ENCODE results near the gene ZC3H18.

The ZC3H18 gene

DNA sequence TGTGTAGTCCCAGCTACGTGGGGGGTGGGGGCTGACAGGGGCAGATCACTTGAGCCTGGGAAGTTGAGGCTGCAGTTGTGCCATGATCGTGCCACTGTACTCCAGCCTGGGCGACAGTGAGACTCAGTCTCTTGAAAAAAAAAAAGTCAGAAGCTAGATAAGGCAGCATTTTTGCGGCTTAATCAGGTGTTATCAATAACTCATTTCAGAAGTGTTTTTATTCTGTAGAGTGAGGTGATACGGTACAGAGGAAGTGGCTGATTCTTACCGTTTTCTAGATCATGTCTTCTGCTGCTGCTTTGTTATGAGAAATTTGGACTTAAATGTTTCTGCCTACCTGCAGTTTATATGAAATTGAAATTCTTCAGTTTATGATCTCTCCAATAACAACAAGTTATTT lies 18.6 kb downstream of the ZC3H18 start:
- H3K4me3 ChIP-seq (ENCODE audit: low read length), result no peak overlapping the region
- peaks cover 3% of the 10 kb centered on the region; the same call in 1 of the 2 replicates for H4K20me1 ChIP-seq (ENCODE audit: control insufficient read depth, insufficient read depth, low read depth, low read length)
- TF ChIP-seq EZH2phosphoT487 (IDR thresholded peaks at IDR 0.05; ENCODE audit: borderline replicate concordance, low read length), result no peak
- TF ChIP-seq CTCF (IDR thresholded peaks at IDR 0.05; ENCODE audit: low read depth, low read length, poor library complexity, severe bottlenecking), result no peak
- H3K9me2 ChIP-seq (replicated peaks; ENCODE audit: control insufficient read depth, low read length), result no peaks in the 10 kb centered on the region
- H3K27me3 ChIP-seq (ENCODE audit: control insufficient read depth, low read length), result no peaks in the 10 kb centered on the region
- peaks cover 81% of the 10 kb centered on the region for H3K36me3 ChIP-seq (ENCODE audit: control insufficient read depth, low read length)
- no peaks in the 10 kb centered on the region for H3K4me1 ChIP-seq (ENCODE audit: control insufficient read depth, low read length)
- no peak overlapping the region for H3K4me2 ChIP-seq (ENCODE audit: low read length)
- no peak overlapping the region for H3K27ac ChIP-seq (ENCODE audit: low read depth, low read length)
- peaks cover 74% of the 10 kb centered on the region for H3K79me2 ChIP-seq (ENCODE audit: control insufficient read depth, low read length)
- no peaks in the 10 kb centered on the region for H3K9me3 ChIP-seq (ENCODE audit: control insufficient read depth, insufficient read depth, low read length)
- H3F3A ChIP-seq (ENCODE audit: control insufficient read depth, insufficient read depth), result no peaks in the 10 kb centered on the region

DNA sequence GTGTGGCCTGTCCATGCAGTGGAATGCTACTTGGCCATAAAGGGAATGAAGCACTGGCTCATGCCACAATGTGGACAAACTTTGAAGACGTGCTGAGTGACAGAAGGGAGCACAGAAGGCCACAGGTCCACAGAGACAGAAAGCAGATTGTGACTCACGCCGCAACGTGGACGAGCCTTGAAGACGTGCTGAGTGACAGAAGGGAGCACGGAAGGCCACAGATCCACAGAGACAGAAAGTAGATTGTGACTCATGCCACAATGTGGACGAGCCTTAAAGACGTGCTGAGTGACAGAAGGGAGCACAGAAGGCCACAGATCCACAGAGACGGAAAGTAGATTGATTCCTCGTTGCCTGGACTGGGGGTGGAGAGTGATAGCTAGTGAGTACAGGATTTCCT lies 19.2 kb downstream of the ZC3H18 start:
- Histone ChIP-seq H3K4me2 (ENCODE audit: low read length) (no peak overlapping the region), H3K4me3 (ENCODE audit: low read length) (no peak overlapping the region), H3K4me1 (ENCODE audit: control insufficient read depth, low read length) (no peaks in the 10 kb centered on the region), H3K27me3 (ENCODE audit: control insufficient read depth, low read length) (no peaks in the 10 kb centered on the region), H4K20me1 (ENCODE audit: control insufficient read depth, insufficient read depth, low read depth, low read length) (peaks cover 3% of the 10 kb centered on the region; the same call in 1 of the 2 replicates), H3F3A (ENCODE audit: control insufficient read depth, insufficient read depth) (no peaks in the 10 kb centered on the region), H3K79me2 (ENCODE audit: control insufficient read depth, low read length) (peaks cover 73% of the 10 kb centered on the region), H3K36me3 (ENCODE audit: control insufficient read depth, low read length) (peaks cover 84% of the 10 kb centered on the region), H3K9me2 (replicated peaks; ENCODE audit: control insufficient read depth, low read length) (no peaks in the 10 kb centered on the region), H3K27ac (ENCODE audit: low read depth, low read length) (no peak overlapping the region), H3K9me3 (ENCODE audit: control insufficient read depth, insufficient read depth, low read length) (no peaks in the 10 kb centered on the region)
- TF ChIP-seq CTCF (IDR thresholded peaks at IDR 0.05; ENCODE audit: low read depth, low read length, poor library complexity, severe bottlenecking) (no peak), EZH2phosphoT487 (IDR thresholded peaks at IDR 0.05; ENCODE audit: borderline replicate concordance, low read length) (no peak)

- peaks cover 3% of the 10 kb centered on the region for H4K20me1 ChIP-seq (ENCODE audit: control insufficient read depth, insufficient read depth, low read depth, low read length)
- H3K27ac ChIP-seq (ENCODE audit: low read depth, low read length), result no peak overlapping the region
- H3K79me2 ChIP-seq (ENCODE audit: control insufficient read depth, low read length), result peaks cover 67% of the 10 kb centered on the region
- H3K4me3 ChIP-seq (ENCODE audit: low read length), result no peak overlapping the region
- no peaks in the 10 kb centered on the region for H3K27me3 ChIP-seq (ENCODE audit: control insufficient read depth, low read length)
- no peak overlapping the region for H3K4me2 ChIP-seq (ENCODE audit: low read length)
- no peak for TF ChIP-seq CTCF (IDR thresholded peaks at IDR 0.05; ENCODE audit: low read depth, low read length, poor library complexity, severe bottlenecking)
- no peak for TF ChIP-seq EZH2phosphoT487 (IDR thresholded peaks at IDR 0.05; ENCODE audit: borderline replicate concordance, low read length)
- no peaks in the 10 kb centered on the region for H3K4me1 ChIP-seq (ENCODE audit: control insufficient read depth, low read length)
- no peaks in the 10 kb centered on the region for H3F3A ChIP-seq (ENCODE audit: control insufficient read depth, insufficient read depth)
- H3K9me2 ChIP-seq (replicated peaks; ENCODE audit: control insufficient read depth, low read length), result no peaks in the 10 kb centered on the region
- no peaks in the 10 kb centered on the region for H3K9me3 ChIP-seq (ENCODE audit: control insufficient read depth, insufficient read depth, low read length)
- peaks cover 67% of the 10 kb centered on the region for H3K36me3 ChIP-seq (ENCODE audit: control insufficient read depth, low read length)
Measured at GRCh38 chr16:88591577-88592021, 21.4 kb downstream of the ZC3H18 start.
